HG03196 (cell line): ENCODE data around the gene GADD45A.
"Not testable (repeated sequence)": the region's sequence is repeated elsewhere in the genome, so short reads cannot be mapped to it uniquely, and the experiment has no call there.

Experiments used
- ATAC-seq: cut with Tn5 transposase; IDR thresholded peaks from one replicate; pipeline ENCODE4 v1.9.1; 2021; ENCODE audit not compliant: unreplicated experiment

Gene GADD45A

GRCh38 chr1:67717876-67718275, 32.9 kb downstream of the GADD45A start:
- no peak for ATAC-seq

GRCh38 chr1:67719329-67720196, 34.6 kb downstream of the GADD45A start:
- ATAC-seq, result no peak

- no peak for ATAC-seq
Measured at GRCh38 chr1:67721112-67721511, 36.1 kb downstream of the GADD45A start.

GRCh38 chr1:67721650-67722291, 36.8 kb downstream of the GADD45A start:
- no peak for ATAC-seq

- ATAC-seq, result no peak
Measured at GRCh38 chr1:67722292-67722944, 37.4 kb downstream of the GADD45A start.

GRCh38 chr1:67723126-67723525, 38.1 kb downstream of the GADD45A start:
- no peak for ATAC-seq

GRCh38 chr1:67723620-67724019, 38.6 kb downstream of the GADD45A start:
- peak; percentile 65 for ATAC-seq

- no peak for ATAC-seq
Measured at GRCh38 chr1:67724928-67725560, 40.0 kb downstream of the GADD45A start.

- no peak for ATAC-seq
Measured at GRCh38 chr1:67726224-67726623, 41.2 kb downstream of the GADD45A start.

GRCh38 chr1:67729872-67730271, 44.9 kb downstream of the GADD45A start:
- no peak for ATAC-seq

- ATAC-seq, result not testable (repeated sequence)
Measured at GRCh38 chr1:67730312-67730711, 45.3 kb downstream of the GADD45A start.

- ATAC-seq, result no peak
Measured at GRCh38 chr1:67731322-67731721, 46.3 kb downstream of the GADD45A start.

- ATAC-seq, result peak; percentile 38
Measured at GRCh38 chr1:67732750-67733151, 47.8 kb downstream of the GADD45A start.

GRCh38 chr1:67733681-67734322, 48.8 kb downstream of the GADD45A start:
- no peak for ATAC-seq

GRCh38 chr1:67734323-67734690, 49.3 kb downstream of the GADD45A start:
- no peak for ATAC-seq

GRCh38 chr1:67735206-67735605, 50.2 kb downstream of the GADD45A start:
- ATAC-seq, result no peak

- ATAC-seq, result peak; percentile 90
Measured at GRCh38 chr1:67735806-67736627, 51.0 kb downstream of the GADD45A start.

GRCh38 chr1:67736750-67737149, 51.7 kb downstream of the GADD45A start:
- no peak for ATAC-seq

- ATAC-seq, result no peak
Measured at GRCh38 chr1:67737875-67738274, 52.9 kb downstream of the GADD45A start.
